Activated naive CD4-positive, alpha-beta T cell treated with anti-CD3 and anti-CD28 coated beads, Interleukin-2, amount 50 U/mL, for 24 hours (primary cell): Measurements from ENCODE around the gene LRCH4.
"Not testable (repeated sequence)": the region's sequence is repeated elsewhere in the genome, so short reads cannot be mapped to it uniquely, and the experiment has no call there.

Source experiments
- H3K27ac Mint-ChIP-seq: one replicate; pipeline ENCODE4 v1.8.0; 2021; ENCODE audit warnings: mild to moderate bottlenecking, mixed read lengths
- H3K27me3 Mint-ChIP-seq: one replicate; pipeline ENCODE4 v1.8.0; 2021; ENCODE audit warnings: mixed read lengths
- H3K36me3 Mint-ChIP-seq: one replicate; pipeline ENCODE4 v1.8.0; 2021; ENCODE audit warnings: mixed read lengths
- H3K4me1 Mint-ChIP-seq: one replicate; pipeline ENCODE4 v1.8.0; 2021; ENCODE audit warnings: mixed read lengths
- H3K4me3 Mint-ChIP-seq: one replicate; pipeline ENCODE4 v1.8.0; 2021; ENCODE audit warnings: mild to moderate bottlenecking, mixed read lengths
- H3K9me3 Mint-ChIP-seq: one replicate; pipeline ENCODE4 v1.8.0; 2021; ENCODE audit warnings: mixed read lengths

Gene LRCH4

GRCh38 chr7:100532165-100533022, 53.5 kb downstream of the LRCH4 start:
- H3K9me3 Mint-ChIP-seq = no peaks in the 10 kb centered on the region
- peaks cover under 1% of the 10 kb centered on the region for H3K4me1 Mint-ChIP-seq
- no peak overlapping the region for H3K27ac Mint-ChIP-seq
- H3K27me3 Mint-ChIP-seq = no peaks in the 10 kb centered on the region
- H3K4me3 Mint-ChIP-seq = no peak overlapping the region
- no peaks in the 10 kb centered on the region for H3K36me3 Mint-ChIP-seq

GRCh38 chr7:100528108-100528866, 57.6 kb downstream of the LRCH4 start:
- H3K27me3 Mint-ChIP-seq, H3K9me3 Mint-ChIP-seq, H3K36me3 Mint-ChIP-seq, H3K4me3 Mint-ChIP-seq, H3K27ac Mint-ChIP-seq, H3K4me1 Mint-ChIP-seq: not testable (repeated sequence)
